Embryonic facial prominence (tissue), 1 donor: ENCODE measurements around the gene BMP8A.

Experiments used
- DNase-seq: peaks from one replicate; pipeline ENCODE4 v3.0.0-alpha.2; 2016; ENCODE audit errors: extremely low spot score

Gene BMP8A

DNA sequence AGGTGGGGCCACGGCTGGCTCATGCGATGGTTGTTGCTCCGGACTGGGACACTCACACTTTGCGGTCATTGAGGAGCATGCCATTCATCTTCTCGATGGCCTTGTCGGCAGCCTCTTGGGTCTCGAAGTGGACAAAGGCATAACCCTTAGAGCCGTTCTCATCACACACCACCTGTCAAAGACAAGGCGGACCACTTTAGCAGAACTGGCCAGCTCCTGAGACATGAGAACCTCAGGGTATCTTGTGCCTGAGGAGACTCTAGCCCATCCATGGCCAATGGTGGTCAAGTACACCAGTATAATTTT, 79.7 kb downstream of the BMP8A start:
- no peak for DNase-seq

DNA sequence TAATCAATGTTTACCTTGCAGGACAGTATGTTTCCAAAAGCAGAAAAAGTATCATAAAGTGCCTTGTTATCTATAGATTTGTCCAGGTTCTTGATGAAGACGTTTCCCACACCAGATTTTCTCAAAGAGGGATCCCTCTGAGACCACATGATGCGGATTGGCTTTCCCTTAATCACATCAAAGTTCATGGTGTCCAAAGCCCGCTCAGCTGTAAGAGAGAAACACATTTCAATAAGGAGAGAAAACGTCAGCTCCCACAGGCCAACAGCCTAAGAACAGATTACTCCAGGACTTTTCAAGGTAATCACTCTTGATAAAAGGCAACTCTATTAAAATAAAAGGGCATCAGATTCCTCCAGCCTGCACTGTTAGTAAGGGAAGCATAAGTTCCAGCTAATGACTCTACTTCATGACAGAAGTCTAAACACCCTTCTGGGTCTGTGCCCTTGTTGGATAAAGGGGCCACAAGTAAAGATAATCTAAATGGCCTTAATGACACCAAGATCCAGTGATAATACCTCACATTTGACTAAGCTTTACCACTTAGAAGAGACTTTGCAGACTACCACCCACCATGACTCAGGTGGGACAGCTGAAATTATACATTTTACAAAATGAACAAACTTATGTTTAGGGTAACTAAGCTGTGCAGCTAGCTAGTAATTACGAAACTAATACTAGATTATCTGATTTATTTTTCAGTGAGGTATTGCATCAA, 81.1 kb downstream of the BMP8A start:
- no peak for DNase-seq

DNA sequence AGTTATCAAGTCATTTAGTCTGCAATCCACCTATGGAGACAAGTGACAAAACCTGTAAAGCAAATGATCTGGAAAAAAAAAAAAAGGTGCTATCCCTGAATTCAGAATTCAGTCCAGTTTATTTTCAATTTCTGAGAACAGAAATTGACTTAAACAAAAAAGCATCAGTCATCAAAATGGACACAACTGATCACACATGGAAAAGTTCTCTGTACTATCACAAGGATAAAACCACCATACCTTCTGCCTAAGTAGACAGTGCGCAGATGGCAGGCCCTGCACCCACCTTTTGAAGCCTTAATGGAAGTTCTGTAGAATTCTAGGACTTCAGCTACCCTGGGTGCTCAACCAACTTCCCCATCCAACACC, 81.6 kb downstream of the BMP8A start:
- no peak for DNase-seq

DNA sequence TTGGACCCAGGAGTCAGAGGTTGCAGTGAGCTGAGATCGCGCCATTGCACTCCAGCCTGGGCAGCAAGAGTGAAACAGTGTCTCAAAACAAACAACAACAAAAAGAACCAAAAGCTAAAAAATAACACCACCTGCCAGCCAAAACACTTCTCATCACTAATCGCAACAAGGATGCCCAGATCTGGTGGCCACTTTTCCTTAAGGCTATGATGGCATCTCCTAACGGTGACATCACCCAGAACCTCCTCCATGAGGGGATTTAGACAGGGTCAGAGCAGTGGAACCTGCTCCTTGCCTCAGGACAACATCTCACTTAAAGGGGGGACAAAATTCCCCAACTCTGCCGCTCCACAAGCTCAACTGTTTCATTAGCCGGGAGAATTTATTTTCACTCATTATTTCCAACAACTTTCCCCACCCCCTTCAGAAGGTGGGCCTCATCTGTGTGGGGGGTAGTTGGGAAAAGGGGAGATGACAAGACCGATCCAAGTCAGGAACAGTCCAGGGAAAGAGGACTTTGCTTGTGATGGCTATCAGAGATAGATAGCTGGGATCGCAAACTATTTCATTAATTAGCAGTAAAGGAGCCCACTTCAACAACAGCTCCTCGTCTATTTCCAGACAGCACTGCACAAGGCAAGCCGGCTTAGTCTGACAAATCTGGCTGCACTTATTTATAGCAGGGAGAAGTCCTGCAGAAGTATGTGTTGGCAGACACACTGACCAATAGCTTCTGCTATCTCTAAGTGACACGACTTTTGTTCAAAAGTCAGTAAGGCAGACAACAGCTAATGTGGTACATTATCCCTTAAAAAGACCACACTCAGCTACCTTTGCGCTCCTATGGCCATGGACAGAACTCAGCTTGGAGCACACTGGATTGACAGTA, 82.5 kb downstream of the BMP8A start:
- no peak for DNase-seq

DNA sequence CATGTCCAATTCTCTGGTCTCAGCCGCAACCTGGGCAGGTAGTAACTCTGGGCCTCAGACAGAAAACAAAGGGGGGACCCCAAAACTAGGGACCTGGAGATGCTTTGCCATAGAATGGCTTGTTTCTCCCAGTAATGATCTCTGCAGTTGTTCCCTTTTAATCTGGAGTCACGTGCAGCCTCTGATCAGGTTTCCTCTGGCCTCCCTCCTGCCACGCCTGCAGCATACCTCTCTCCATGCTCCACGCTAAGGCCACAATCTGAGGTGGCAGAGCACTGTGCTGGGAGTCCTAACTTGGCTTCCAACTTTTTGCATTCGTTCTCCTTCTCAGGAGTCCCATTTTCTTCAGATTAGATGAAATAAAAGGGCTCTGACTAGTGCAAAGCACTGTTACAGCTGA, 83.2 kb downstream of the BMP8A start:
- DNase-seq, result no peak
